PFSK-1 (cell line): ENCODE data around the gene RFC2.

ENCODE experiments used
- POLR2AphosphoS5 ChIP-seq: IDR thresholded peaks from 2 replicates; pipeline ENCODE4 v1.6.1; 2012; ENCODE audit warnings: low read depth, mild to moderate bottlenecking, control low read depth, low read length, moderate library complexity
- REST ChIP-seq, 2 experiments: IDR thresholded peaks; 2 replicates each; pipeline versions ENCODE4 v1.6.1 to v1.8.0; 2011 to 2012; ENCODE audit warnings: low read depth in 2 of 2, low read length in 2 of 2, control low read depth in 1 of 2, inconsistent platforms in 1 of 2, mild to moderate bottlenecking in 1 of 2, moderate library complexity in 1 of 2; ENCODE audit not compliant: insufficient read depth in 1 of 2
- SIN3A ChIP-seq: IDR thresholded peaks from 2 replicates; pipeline ENCODE4 v1.6.1; 2012; ENCODE audit warnings: mild to moderate bottlenecking, low read length, moderate library complexity, borderline replicate concordance; ENCODE audit not compliant: insufficient read depth
- TAF1 ChIP-seq: IDR thresholded peaks from 2 replicates; pipeline ENCODE4 v1.6.1; 2012; ENCODE audit warnings: low read length, control low read depth, borderline replicate concordance; ENCODE audit not compliant: insufficient read depth

GRCh38 chr7:74191231-74191630 lies 63.0 kb downstream of the RFC2 start:
- no peak for TF ChIP-seq POLR2AphosphoS5
- TF ChIP-seq TAF1 = no peak
- TF ChIP-seq REST (IDR thresholded peaks at IDR 0.05; ENCODE audit: insufficient read depth in 1 of 2, low read depth in 2 of 2, low read length in 2 of 2) = no peak
- no peak for TF ChIP-seq SIN3A
